GM18517 (cell line): ENCODE measurements around the gene PKNOX2.
"Not testable (repeated sequence)": the region's sequence is repeated elsewhere in the genome, so short reads cannot be mapped to it uniquely, and the experiment has no call there.

ENCODE experiments used
- ATAC-seq: cut with Tn5 transposase; IDR thresholded peaks from one replicate; pipeline ENCODE4 v1.9.1; 2021; ENCODE audit warnings: mild to moderate bottlenecking, moderate library complexity; ENCODE audit not compliant: unreplicated experiment

Gene PKNOX2

GRCh38 chr11:125201525-125202141 is 37.1 kb downstream of the PKNOX2 start:
- ATAC-seq = no peak

- no peak for ATAC-seq
Observed at GRCh38 chr11:125202362-125202880, 37.9 kb downstream of the PKNOX2 start.

- no peak for ATAC-seq
Observed at GRCh38 chr11:125202977-125203376, 38.4 kb downstream of the PKNOX2 start.

GRCh38 chr11:125207866-125208425 is 43.4 kb downstream of the PKNOX2 start:
- ATAC-seq = no peak

GRCh38 chr11:125210066-125210465 is 45.5 kb downstream of the PKNOX2 start:
- no peak for ATAC-seq

GRCh38 chr11:125211191-125211947 is 46.8 kb downstream of the PKNOX2 start:
- ATAC-seq = no peak

- no peak for ATAC-seq
Observed at GRCh38 chr11:125211948-125212340, 47.4 kb downstream of the PKNOX2 start.

GRCh38 chr11:125214601-125215565 is 50.3 kb downstream of the PKNOX2 start:
- ATAC-seq = no peak

- no peak for ATAC-seq
Observed at GRCh38 chr11:125215976-125216375, 51.4 kb downstream of the PKNOX2 start.

GRCh38 chr11:125218336-125218735 is 53.8 kb downstream of the PKNOX2 start:
- ATAC-seq = no peak

- no peak for ATAC-seq
Observed at GRCh38 chr11:125221461-125221860, 56.9 kb downstream of the PKNOX2 start.

GRCh38 chr11:125222494-125222893 is 57.9 kb downstream of the PKNOX2 start:
- ATAC-seq = no peak

GRCh38 chr11:125223161-125223560 is 58.6 kb downstream of the PKNOX2 start:
- ATAC-seq = not testable (repeated sequence)

- no peak for ATAC-seq
Observed at GRCh38 chr11:125223901-125224361, 59.4 kb downstream of the PKNOX2 start.

GRCh38 chr11:125224391-125225021 is 60.0 kb downstream of the PKNOX2 start:
- ATAC-seq = no peak

- no peak for ATAC-seq
Observed at GRCh38 chr11:125225401-125225800, 60.9 kb downstream of the PKNOX2 start.

- ATAC-seq = no peak
Observed at GRCh38 chr11:125226031-125226430, 61.5 kb downstream of the PKNOX2 start.

- no peak for ATAC-seq
Observed at GRCh38 chr11:125226706-125227105, 62.2 kb downstream of the PKNOX2 start.

- ATAC-seq = no peak
Observed at GRCh38 chr11:125227151-125227550, 62.6 kb downstream of the PKNOX2 start.

- ATAC-seq = no peak
Observed at GRCh38 chr11:125228445-125228844, 63.9 kb downstream of the PKNOX2 start.
